Measurements from ENCODE around the gene TLCD2. TPM values are rescaled to one million over a fixed set of nuclear protein-coding genes. Genes with fewer than 3 reads are reported as not detected.
A peak's percentile ranks its signal among the peaks of the same experiment; 100 is the strongest.

Gene TLCD2
- total RNA-seq (2011; cell fraction: chromatin; rRNA removed; ENCODE audit: low replicate concordance), result 1.2 and 1.5 TPM in 2 replicates
- total RNA-seq (2011; cell fraction: nucleolus; rRNA removed), result 1.1 and 1.2 TPM in 2 replicates
- total RNA-seq (2011; cell fraction: nucleoplasm; rRNA removed), result 1.2 and 1.5 TPM in 2 replicates
- total RNA-seq (2014; rRNA removed) (0.45 and 0.54 TPM in 2 replicates), total RNA-seq (2014; rRNA removed; fragmentation: Illumina TruSeq; extraction: Trizol) (0.64 and 0.65 TPM in 2 replicates), total RNA-seq (2015; rRNA removed; fragmentation: Illumina TruSeq; extraction: Trizol) (0.76 and 0.98 TPM in 2 replicates), total RNA-seq (2021) (0.78 and 0.89 TPM in 2 replicates), polyA plus RNA-seq (2011; rRNA removed) (0.46 and 0.50 TPM in 2 replicates), polyA plus RNA-seq (2014; fragmentation: Illumina TruSeq; extraction: Trizol) (0.58 and 0.64 TPM in 2 replicates), polyA plus RNA-seq (2014; fragmentation: Nextera tagmentation; extraction: Ambion mirVana) (under 1 TPM; 0.10 to 0.13 TPM), polyA plus RNA-seq (2014; rRNA removed) (0.73 and 1.0 TPM in 2 replicates), polyA minus RNA-seq (2011; rRNA and poly(A)+ RNA removed) (0.72 and 0.81 TPM in 2 replicates), Bru-seq, nascent RNA (percentile 43 among the genes with signal in this experiment), BruChase-seq, experiment 1, labeled RNA remaining after a 2-hour chase (percentile 43 among the genes with signal in this experiment), BruChase-seq, experiment 2, labeled RNA remaining after a 6-hour chase (percentile 43 among the genes with signal in this experiment)
- 0.49 and 0.53 TPM in 2 replicates for polyA plus RNA-seq (2011; cell fraction: cytosol; rRNA removed)
- polyA plus RNA-seq (2011; cell fraction: nucleus; rRNA removed), result 0.39 and 0.54 TPM in 2 replicates
- polyA plus RNA-seq (2012), result 0.89 and 4.5 TPM in 2 replicates
- 0.48 and 0.73 TPM in 2 replicates for polyA minus RNA-seq (2011; cell fraction: cytosol; rRNA and poly(A)+ RNA removed)
- polyA minus RNA-seq (2011; cell fraction: nucleus; rRNA and poly(A)+ RNA removed), result 0.40 and 0.56 TPM in 2 replicates
- long read RNA-seq, experiment 1, partial matches to known transcripts, result 0 of 2 reads
- long read RNA-seq, experiment 1, other reads (novel, unspliced or antisense), result 2 of 2 reads
- long read RNA-seq, experiment 2, partial matches to known transcripts, result 0 of 2 reads
- long read RNA-seq, experiment 2, other reads (novel, unspliced or antisense), result 2 of 2 reads
- long read RNA-seq, experiment 3, result 0 reads

GRCh38 chr17:1709971-1710806, at the start of gene TLCD2:
TLCD2 (minus strand) TSS chr17:1710377; CDS start chr17:1710242, 135 bp downstream.
- DNase-seq (ENCODE audit: extremely low read depth in 1 of 4, low spot score in 3 of 4) (peak; percentile 64 to 65 (median 64)), FAIRE-seq (no peak), ATAC-seq (peak; percentile 70)
- H3K9me3 ChIP-seq (replicated peaks; ENCODE audit: control insufficient read depth, insufficient read depth, low read depth, low read length), result no peaks in the 10 kb centered on the region
- no TSS peak for BruUV-seq (replicated peaks)
- 4% methylated on average over 27 of the region's 83 CpGs for WGBS (ENCODE audit: insufficient coverage, low coverage, missing lambda C conversion rate)
- no peaks in the 10 kb centered on the region for H3K9me1 ChIP-seq (ENCODE audit: control insufficient read depth, insufficient read depth, low read length)
- H3K4me3 ChIP-seq, result peak within 1 kb of the TSS; percentile 53
- H2AFZ ChIP-seq (ENCODE audit: low read depth, low read length), result peak within 1 kb of the TSS; percentile 81
- peak within 1 kb of the TSS; percentile 65 to 92; a peak in 3 of 4 replicates for H3K9ac ChIP-seq (ENCODE audit: insufficient read depth in 1 of 2, low read depth in 2 of 2, low read length in 2 of 2)
- intact Hi-C loops (cut with micrococcal nuclease) (no loop called here), in situ Hi-C loops (cut with MboI) (loop anchor here (5.0 to 10.0 kb wide), 2 partner anchors 38 to 325 kb away; partner anchors contain the start of gene DPH1)
- ChIA-PET POLR2A (no interaction called here), CTCF (ENCODE audit: low intra/inter-chr PET ratio) (no interaction called here)
- peak within 1 kb of the TSS; percentile 66 for H3K27ac ChIP-seq (ENCODE audit: extremely low read depth, low read depth, low read length)
- peaks cover 25% of the 10 kb centered on the region; the same call in 2 of the 3 replicates for H3K36me3 ChIP-seq (ENCODE audit: control insufficient read depth, insufficient read depth, low read length)
- H3K27me3 ChIP-seq (ENCODE audit: control insufficient read depth in 2 of 2, insufficient read depth in 2 of 2, low read length in 2 of 2), result no peaks in the 10 kb centered on the region
- H3K79me2 ChIP-seq (ENCODE audit: control insufficient read depth, insufficient read depth, low read length), result peaks cover 35% of the 10 kb centered on the region
- peak within 1 kb of the TSS; percentile 67 for H3K4me2 ChIP-seq (ENCODE audit: insufficient read depth, low read length)
- H4K20me1 ChIP-seq (replicated peaks; ENCODE audit: control insufficient read depth, insufficient read depth, low read length), result 0 out of 2 replicates have a peak, but pooled peaks cover 3% of the 10 kb centered on the region
- peaks cover 35 to 67% of the 10 kb centered on the region in 2 experiments for H3K4me1 ChIP-seq (replicated peaks in 1 of 2; ENCODE audit: control insufficient read depth in 2 of 2, insufficient read depth in 2 of 2, low read length in 2 of 2)
- no peak for TF ChIP-seq ID3 (CRISPR knock-in tag; IDR thresholded peaks at IDR 0.05)
- TF ChIP-seq ID3 (tag; IDR thresholded peaks at IDR 0.05), result no peak
- no peak for TF ChIP-seq BRD4 (IDR thresholded peaks at IDR 0.05)
- no peak for TF ChIP-seq STAG1 (CRISPR knock-in tag; IDR thresholded peaks at IDR 0.05; ENCODE audit: borderline replicate concordance)
- peak; percentile 59 to 60; a peak in 2 of 4 replicates for TF ChIP-seq MAZ (CRISPR knock-in tag; conservative IDR thresholded peaks at IDR 0.05 in 1 of 2, IDR thresholded peaks at IDR 0.05 in 1 of 2)
- no peak for TF ChIP-seq ZHX1 (conservative IDR thresholded peaks at IDR 0.05; ENCODE audit: low read length)
- no peak for TF ChIP-seq PTTG1 (tag; IDR thresholded peaks at IDR 0.05; ENCODE audit: low read depth)
- TF ChIP-seq RBM34 (IDR thresholded peaks at IDR 0.05; ENCODE audit: borderline replicate concordance, insufficient read depth, low read length), result no peak
- TF ChIP-seq KDM5B (IDR thresholded peaks at IDR 0.05; ENCODE audit: insufficient replicate concordance, low read depth, low read length), result peak; percentile 43
- TF ChIP-seq ZNF184 (CRISPR knock-in tag; IDR thresholded peaks at IDR 0.05), result no peak
- TF ChIP-seq NFIX (CRISPR knock-in tag; IDR thresholded peaks at IDR 0.05; ENCODE audit: low read depth), result no peak
- TF ChIP-seq NFIC (IDR thresholded peaks at IDR 0.05), result no peak
- no peak for TF ChIP-seq MEF2D (tag; conservative IDR thresholded peaks at IDR 0.05; ENCODE audit: low read depth)
